GM19023 (cell line): ENCODE data around the gene ABHD17B.

Experiments
- ATAC-seq: cut with Tn5 transposase; IDR thresholded peaks from one replicate; pipeline ENCODE4 v1.9.1; 2021; ENCODE audit warnings: mild to moderate bottlenecking, moderate library complexity; ENCODE audit not compliant: unreplicated experiment

The ABHD17B gene

GRCh38 chr9:71822935-71823334 is 88.1 kb downstream of the ABHD17B start:
- no peak for ATAC-seq

GRCh38 chr9:71822456-71822855 is 88.5 kb downstream of the ABHD17B start:
- no peak for ATAC-seq

- ATAC-seq: no peak
Measured at GRCh38 chr9:71821405-71821804, 89.6 kb downstream of the ABHD17B start.

GRCh38 chr9:71820403-71820921 is 90.5 kb downstream of the ABHD17B start:
- ATAC-seq: no peak

- ATAC-seq: no peak
Measured at GRCh38 chr9:71819115-71819739, 91.8 kb downstream of the ABHD17B start.

- ATAC-seq: no peak
Measured at GRCh38 chr9:71816916-71817451, 94.0 kb downstream of the ABHD17B start.
